Tibial nerve (tissue), 4 donors: ENCODE measurements around the gene CALML5.

Source experiments
- CTCF ChIP-seq, 5 experiments: fragments of 200-600 bp in 3 of 5; fragments of 450-650 bp in 2 of 5; sonication (generic) in 3 of 5; IDR thresholded peaks; one replicate each; pipeline ENCODE4 v1.5.1; 2016 to 2019; ENCODE audit warnings: antibody characterized with exemption in 5 of 5, mild to moderate bottlenecking in 3 of 5, moderate library complexity in 2 of 5
- EP300 ChIP-seq, 2 donors: sonication (generic); formaldehyde crosslinking; IDR thresholded peaks; one replicate each; pipeline ENCODE4 v1.6.1; 2017; ENCODE audit warnings: antibody characterized with exemption in 2 of 2, mild to moderate bottlenecking in 1 of 2
- POLR2A ChIP-seq, 2 donors: fragments of 450-650 bp; IDR thresholded peaks; one replicate each; pipeline ENCODE4 v1.6.1; 2017; ENCODE audit warnings: antibody characterized with exemption in 2 of 2, mild to moderate bottlenecking in 2 of 2, moderate library complexity in 2 of 2

- TF ChIP-seq CTCF (IDR thresholded peaks at IDR 0.05): no peak
- no peak for TF ChIP-seq POLR2A (IDR thresholded peaks at IDR 0.05)
- no peak for TF ChIP-seq EP300 (IDR thresholded peaks at IDR 0.05)
Measured at GRCh38 chr10:5494611-5495010, 4.8 kb downstream of the CALML5 start.
